Measurements from ENCODE around the gene CRABP2. TPM values are rescaled to one million over a fixed set of nuclear protein-coding genes. Genes with fewer than 3 reads are reported as not detected.

Gene CRABP2
- total RNA-seq, 1 experiment from 2014 or later = 0.29 TPM

- no peak for DNase-seq (ENCODE audit: low read depth, low spot score)
- in situ Hi-C loops (cut with HindIII; ENCODE audit: low pct_unique_long_range_greater_than_20kb, low sequenced_read_pairs) = no loop called here
Observed at GRCh38 chr1:156700736-156701531, 4.4 kb downstream of the CRABP2 start.

GRCh38 chr1:156698995-156699394 lies 6.4 kb downstream of the CRABP2 start:
- in situ Hi-C loops (cut with HindIII; ENCODE audit: low pct_unique_long_range_greater_than_20kb, low sequenced_read_pairs) = no loop called here
- DNase-seq (ENCODE audit: low read depth, low spot score) = no peak

DNA sequence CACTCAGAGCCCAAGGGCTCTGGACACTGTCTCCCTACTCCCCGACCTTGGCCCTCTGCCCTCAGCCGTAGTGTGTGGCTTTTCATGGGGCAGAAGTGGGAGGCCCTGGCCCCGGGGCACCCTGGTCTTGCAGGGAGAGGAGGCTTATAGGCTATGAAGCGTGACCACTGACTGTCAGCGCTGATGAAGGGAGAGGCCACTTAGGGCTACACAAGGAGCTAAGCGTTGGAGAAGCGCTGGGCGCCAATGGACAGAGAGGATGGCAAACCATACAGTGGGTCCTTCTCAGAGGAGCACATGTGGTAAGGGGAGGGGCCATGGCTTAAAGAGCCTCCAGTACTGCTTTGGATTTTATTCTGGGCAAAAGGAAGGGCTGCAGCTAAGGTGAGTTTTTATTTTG lies 7.9 kb downstream of the CRABP2 start:
- in situ Hi-C loops (cut with HindIII; ENCODE audit: low pct_unique_long_range_greater_than_20kb, low sequenced_read_pairs) = no loop called here
- DNase-seq (ENCODE audit: low read depth, low spot score) = no peak

GRCh38 chr1:156696755-156697154 lies 8.6 kb downstream of the CRABP2 start:
- in situ Hi-C loops (cut with HindIII; ENCODE audit: low pct_unique_long_range_greater_than_20kb, low sequenced_read_pairs) = no loop called here
- DNase-seq (ENCODE audit: low read depth, low spot score) = no peak

DNA sequence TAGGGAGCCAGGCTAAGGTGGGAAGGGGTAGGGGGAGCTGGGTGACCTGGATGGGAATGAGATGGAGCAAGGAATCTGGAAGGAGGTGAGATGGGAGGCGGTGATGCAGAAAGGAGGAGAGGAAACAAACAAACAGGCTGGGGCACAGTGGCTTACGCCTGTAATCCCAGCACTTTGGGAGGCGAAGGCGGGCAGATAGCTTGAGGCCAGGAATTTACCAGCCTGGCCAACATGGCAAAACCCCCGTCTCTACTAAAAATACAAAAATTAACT lies 10.8 kb downstream of the CRABP2 start:
- in situ Hi-C loops (cut with HindIII; ENCODE audit: low pct_unique_long_range_greater_than_20kb, low sequenced_read_pairs) = no loop called here
- no peak for DNase-seq (ENCODE audit: low read depth, low spot score)

- no peak for DNase-seq (ENCODE audit: low read depth, low spot score)
- in situ Hi-C loops (cut with HindIII; ENCODE audit: low pct_unique_long_range_greater_than_20kb, low sequenced_read_pairs) = no loop called here
Observed at GRCh38 chr1:156693848-156694689, 11.3 kb downstream of the CRABP2 start.

- in situ Hi-C loops (cut with HindIII; ENCODE audit: low pct_unique_long_range_greater_than_20kb, low sequenced_read_pairs) = no loop called here
Observed at GRCh38 chr1:156692925-156693847, 12.2 kb downstream of the CRABP2 start.

GRCh38 chr1:156692441-156692924 lies 12.9 kb downstream of the CRABP2 start:
- in situ Hi-C loops (cut with HindIII; ENCODE audit: low pct_unique_long_range_greater_than_20kb, low sequenced_read_pairs) = no loop called here
- no peak for DNase-seq (ENCODE audit: low read depth, low spot score)

More at GRCh38 chr1:156692925-156693847, 12.2 kb downstream of the CRABP2 start:
- no peak for DNase-seq (ENCODE audit: low read depth, low spot score)

DNA sequence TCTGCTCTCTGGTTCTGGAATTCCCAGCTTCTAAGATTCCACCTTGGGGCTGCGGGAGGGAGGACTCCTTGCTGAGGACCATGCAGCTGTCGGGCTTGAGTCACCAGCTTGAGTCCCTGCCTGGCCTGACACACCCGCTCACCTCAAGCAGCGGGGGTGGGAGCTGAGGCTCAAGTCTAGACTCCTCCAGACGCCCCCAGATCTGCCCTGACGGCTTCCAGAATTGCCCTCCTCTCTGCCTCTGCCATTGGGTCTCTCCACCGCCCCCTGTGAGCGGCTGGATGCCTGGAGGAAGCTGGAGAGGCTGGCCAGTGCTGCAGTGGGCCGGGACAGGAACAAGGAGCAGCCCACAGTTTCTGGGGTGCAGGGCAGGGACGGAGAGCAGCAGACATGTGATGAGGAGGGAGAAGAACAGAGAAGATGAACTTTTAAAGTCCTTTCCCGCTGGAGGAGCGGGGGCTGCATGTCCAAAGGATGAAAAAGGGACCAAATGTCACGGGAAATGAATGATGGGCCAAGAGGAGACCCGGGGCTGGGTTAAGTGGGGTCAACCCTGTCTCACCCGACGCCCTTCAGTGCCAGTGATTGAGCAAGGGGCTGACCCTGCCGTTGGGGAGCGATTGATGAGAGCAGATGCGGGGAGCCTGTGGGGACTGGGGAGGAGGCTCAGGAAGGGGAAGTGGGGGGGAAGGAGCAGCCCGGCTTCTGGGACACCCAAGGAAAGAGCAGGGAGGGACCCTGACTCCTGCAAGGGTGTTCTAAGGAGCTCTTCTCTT lies 13.5 kb downstream of the CRABP2 start:
- DNase-seq (ENCODE audit: low read depth, low spot score) = no peak
- in situ Hi-C loops (cut with HindIII; ENCODE audit: low pct_unique_long_range_greater_than_20kb, low sequenced_read_pairs) = no loop called here

GRCh38 chr1:156691191-156691590 lies 14.2 kb downstream of the CRABP2 start:
- DNase-seq (ENCODE audit: low read depth, low spot score) = no peak
- in situ Hi-C loops (cut with HindIII; ENCODE audit: low pct_unique_long_range_greater_than_20kb, low sequenced_read_pairs) = no loop called here

GRCh38 chr1:156690675-156691036 lies 14.7 kb downstream of the CRABP2 start:
- in situ Hi-C loops (cut with HindIII; ENCODE audit: low pct_unique_long_range_greater_than_20kb, low sequenced_read_pairs) = no loop called here
- DNase-seq (ENCODE audit: low read depth, low spot score) = no peak

DNA sequence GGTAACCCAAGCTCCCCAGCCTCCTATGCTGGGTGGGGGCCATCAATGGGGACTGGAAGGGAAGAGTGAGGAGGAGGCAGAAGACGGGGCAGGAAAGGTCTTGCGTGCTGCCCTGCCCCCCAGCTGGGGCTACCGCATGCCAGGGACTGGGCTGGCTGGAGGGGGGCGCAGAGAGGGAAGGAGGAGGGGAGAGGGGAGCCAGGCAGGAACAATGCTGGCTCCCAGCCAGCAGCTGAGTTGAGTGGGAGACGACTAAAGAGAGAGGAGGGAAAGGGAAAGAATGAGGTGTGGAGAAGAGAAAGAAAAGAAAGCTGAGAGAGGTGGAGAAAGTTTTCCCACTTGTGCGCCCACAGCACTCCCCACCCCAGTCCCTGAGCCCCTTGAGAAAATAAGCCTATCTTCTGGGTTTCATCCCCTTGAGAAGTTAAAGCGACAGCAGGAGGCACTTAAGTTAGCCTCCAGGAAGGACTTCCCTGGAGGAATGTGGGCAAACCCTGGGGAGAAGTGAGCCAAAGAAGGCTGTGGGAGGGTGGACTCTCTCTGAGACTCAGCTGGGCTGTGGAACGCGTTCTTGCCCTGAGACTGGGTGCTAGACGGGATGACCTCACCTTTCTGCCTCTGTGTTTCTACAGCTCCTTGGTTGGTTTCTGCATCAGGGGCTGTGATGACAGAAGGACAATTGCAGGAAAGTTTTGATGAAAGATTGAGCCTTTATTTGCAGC lies 15.3 kb downstream of the CRABP2 start:
- in situ Hi-C loops (cut with HindIII; ENCODE audit: low pct_unique_long_range_greater_than_20kb, low sequenced_read_pairs) = no loop called here

DNA sequence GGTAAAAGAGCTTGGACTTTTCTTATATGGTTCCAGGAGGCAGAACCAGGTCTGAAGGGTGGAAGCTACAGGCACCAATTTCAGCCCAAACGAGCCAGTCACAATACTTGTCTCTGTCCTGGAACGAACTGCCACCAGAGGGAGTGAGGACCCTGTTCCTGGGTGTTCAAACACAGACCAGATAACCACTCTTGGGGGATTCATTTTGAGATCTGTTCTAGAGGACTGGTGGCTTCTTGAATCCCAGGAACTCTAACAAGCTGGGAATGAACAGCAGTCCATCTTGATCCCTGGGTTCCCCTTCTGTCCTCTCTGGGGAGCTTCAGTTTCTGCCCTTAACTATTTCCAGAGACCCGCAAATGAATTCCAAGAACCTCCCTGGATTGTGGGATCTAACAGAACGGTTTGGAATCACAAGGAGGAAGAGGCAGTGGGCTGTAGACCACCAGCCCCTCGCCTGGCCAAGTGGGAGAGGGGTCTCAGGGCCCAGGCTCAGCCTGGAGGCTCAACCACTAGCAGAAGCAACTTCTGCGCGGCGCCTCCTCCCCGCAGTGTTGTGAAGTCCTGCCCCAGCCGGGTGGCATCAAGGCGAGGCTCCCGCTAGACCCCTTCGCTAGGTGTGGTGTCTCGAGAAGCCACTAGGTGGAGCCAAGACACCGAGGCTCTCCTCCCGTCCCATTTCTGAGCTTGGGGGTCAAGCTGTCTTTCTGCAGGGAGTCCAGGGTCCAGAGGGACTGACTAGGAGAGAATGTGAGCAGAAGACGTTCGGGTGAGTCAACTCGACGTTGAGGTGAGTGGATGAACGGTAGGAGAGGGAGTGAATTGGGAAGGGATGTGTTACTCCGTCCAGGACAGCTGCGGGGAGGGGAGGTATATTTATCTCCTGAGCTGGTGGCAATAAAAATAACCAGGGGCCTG lies 16.1 kb downstream of the CRABP2 start:
- peak; percentile 89 for DNase-seq (ENCODE audit: low read depth, low spot score)
- in situ Hi-C loops (cut with HindIII; ENCODE audit: low pct_unique_long_range_greater_than_20kb, low sequenced_read_pairs) = no loop called here

More for the DNA sequence above, 15.3 kb downstream of the CRABP2 start:
- no peak for DNase-seq (ENCODE audit: low read depth, low spot score)

DNA sequence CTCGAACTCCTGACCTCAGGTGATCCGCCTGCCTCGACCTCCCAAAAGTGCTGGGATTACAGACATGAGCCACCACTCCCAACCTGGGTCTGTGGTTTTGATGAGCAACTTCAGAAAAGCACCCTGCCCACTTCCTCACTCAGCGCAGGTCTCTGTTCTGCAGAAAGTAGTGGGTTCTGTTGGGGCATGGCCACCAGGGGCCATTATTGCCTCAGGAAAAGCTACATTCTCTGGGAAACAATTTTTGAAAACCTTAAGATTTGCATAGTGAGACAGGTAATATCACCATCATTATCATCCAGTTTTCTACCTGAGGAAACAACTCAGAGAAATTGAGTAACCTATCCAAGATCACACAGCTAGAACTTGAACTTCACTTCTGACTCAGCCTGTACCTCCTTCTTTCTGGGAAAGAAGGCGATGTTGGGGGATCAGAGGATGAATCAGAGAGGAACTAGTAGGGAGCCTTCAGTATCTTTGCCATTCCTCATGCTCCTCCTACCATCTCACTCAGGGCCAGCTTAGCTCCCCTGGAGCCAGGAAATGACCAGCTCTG lies 21.1 kb downstream of the CRABP2 start:
- no peak for DNase-seq (ENCODE audit: low read depth, low spot score)
- in situ Hi-C loops (cut with HindIII; ENCODE audit: low pct_unique_long_range_greater_than_20kb, low sequenced_read_pairs) = no loop called here

GRCh38 chr1:156682166-156682890 lies 23.1 kb downstream of the CRABP2 start:
- no peak for DNase-seq (ENCODE audit: low read depth, low spot score)
- in situ Hi-C loops (cut with HindIII; ENCODE audit: low pct_unique_long_range_greater_than_20kb, low sequenced_read_pairs) = no loop called here
